HG03103 (cell line): ENCODE measurements around the gene FGD3.

Experiments
- ATAC-seq: cut with Tn5 transposase; IDR thresholded peaks from one replicate; pipeline ENCODE4 v1.9.1; 2021; ENCODE audit warnings: low read depth; ENCODE audit not compliant: unreplicated experiment

The FGD3 gene

DNA sequence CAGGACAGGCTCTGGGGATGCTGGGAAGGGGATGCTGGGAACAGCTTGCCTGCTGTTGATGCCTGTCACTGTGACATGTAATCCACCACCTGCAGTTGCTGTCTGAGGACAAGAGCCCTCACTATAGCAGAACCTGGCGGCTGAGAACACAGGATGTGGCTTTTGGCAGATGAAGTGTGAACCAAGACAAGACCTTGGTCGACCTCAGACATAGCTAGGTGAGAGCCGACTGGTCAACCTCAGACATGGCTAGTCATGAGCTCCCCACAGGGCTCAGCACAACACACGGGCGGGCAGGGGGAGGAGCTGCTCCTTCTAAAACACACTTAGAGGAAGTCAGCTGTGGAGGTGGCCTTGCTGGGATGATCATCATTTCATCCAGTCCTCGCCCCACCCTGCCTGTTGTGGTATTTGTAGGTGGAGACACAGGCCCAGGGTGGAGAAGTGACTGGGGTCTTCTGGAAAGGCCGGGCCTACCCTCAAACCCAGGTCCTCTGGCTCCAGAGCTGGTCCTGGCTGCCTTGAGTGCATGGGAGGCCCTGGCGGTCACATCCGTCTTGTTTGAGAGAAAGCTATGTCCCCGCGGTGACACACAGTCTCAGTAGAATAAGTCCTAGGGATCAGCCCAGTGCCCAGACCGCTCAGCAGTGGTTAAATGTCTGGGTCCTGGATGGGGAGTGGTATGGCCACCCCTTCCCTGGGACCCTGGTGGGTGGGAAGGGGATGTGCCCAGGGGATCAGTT lies 117.2 kb downstream of the FGD3 start:
- peak; percentile 90 for ATAC-seq

DNA sequence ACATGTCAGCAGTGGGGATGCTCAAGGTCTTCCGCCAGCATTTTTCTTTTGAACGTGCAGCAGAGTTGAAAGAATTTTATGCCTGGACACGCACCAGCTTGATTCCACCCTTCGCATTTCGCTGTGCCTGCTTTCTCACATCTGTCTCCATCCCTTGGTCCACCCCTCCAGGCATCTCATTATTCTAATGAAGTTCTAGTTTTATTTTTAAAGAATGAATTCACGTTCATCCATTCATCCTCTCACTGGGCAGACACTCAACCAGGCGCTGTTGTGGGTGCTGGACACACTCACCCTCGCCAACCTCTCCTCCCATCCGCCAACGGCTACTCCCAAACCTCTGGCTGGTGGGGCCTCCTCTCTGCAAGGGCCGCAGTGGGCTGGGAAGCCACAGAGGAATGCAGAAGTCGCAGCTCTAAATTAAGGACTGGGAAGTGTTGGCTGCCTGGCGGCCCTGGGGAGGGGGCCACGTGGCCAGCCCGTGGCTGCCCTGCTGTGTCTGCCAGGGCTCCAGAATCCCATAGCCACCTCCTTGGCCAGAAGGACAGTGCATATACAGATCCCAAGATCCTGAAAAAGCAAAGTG lies 117.9 kb downstream of the FGD3 start:
- ATAC-seq = no peak

DNA sequence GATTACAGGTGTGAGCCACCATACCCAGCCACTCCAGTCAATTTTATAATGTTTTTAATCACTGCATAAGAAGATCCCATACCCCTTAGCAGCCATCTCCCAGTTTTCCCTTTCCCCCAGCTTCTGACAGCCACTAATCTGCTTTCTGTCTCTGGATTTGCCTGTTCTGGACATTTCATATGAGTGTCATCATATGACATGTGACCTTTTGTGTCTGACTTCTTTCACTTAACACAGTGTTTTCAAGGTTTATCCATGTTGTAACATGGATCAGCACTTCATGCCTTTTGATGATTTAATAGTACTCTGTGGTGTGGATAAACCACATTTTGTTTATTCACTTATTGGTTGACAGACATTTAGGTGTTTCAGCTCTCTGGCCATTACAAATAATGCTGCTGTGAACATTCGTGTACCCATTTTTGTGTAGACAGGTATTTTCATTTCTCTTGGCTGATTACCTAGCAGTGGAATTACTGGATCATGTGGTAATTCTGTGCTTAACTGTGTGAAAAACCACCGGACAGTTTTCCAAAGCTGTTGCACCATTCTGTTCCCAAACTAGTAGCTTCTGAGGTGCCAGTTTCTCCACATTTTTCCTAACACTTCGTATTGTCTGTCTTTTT lies 119.8 kb downstream of the FGD3 start:
- no peak for ATAC-seq

DNA sequence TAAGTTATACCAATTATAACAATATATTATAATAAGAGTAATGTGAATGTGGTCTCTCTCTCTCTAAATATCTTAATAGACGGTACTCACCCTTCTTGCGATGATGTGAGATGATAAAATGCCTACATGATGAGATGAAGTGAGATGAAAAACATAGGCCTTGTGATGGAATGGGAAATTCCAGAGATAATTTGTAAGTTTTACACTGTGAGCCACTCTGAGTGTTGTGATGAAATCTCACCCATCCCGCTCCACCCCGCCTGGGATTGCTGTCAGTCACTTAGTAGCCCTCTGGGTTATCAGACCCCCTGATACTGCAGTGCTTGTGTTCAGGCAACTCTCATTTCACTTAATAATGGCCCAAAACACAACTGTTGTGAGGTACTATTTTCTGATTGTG lies 121.6 kb downstream of the FGD3 start:
- ATAC-seq = no peak

DNA sequence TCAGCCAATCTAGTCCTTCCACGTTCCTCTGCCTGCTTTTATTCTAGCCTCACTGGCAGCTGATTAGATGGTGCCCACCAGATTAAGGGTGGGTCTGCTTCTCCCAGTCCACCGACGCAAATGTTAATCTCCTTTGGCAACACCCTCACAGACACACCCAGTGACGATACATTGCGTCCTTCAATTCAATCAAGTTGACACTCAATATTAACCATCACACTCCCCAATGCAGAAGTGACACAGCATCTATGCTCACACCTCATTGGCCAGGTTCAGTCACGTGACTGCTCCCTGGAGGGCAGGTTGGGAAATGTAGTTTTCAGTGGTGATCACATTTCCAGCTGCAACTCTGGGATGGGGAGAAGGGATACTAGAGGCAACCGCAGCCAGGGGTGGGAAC lies 124.1 kb downstream of the FGD3 start:
- ATAC-seq = no peak

DNA sequence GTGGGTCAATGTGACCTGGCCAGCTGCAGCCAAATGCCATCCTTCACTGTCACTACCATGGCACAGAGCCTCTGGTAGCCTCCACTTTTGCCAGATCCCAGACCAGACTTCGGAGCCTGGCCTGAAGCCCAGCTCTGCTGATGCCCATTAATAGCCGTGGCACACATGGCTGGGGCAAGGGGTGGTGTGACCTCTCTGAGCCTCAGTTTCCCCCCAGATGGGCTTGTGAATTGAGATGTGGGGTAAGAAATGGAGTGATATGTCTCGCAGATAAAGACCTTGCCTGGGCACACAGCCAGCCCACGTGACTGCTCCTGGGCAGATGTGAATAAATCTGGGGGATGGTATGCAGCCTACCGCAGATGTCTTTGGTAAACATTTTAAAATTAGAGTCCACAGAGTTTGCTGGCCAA lies 125.1 kb downstream of the FGD3 start:
- ATAC-seq = no peak

DNA sequence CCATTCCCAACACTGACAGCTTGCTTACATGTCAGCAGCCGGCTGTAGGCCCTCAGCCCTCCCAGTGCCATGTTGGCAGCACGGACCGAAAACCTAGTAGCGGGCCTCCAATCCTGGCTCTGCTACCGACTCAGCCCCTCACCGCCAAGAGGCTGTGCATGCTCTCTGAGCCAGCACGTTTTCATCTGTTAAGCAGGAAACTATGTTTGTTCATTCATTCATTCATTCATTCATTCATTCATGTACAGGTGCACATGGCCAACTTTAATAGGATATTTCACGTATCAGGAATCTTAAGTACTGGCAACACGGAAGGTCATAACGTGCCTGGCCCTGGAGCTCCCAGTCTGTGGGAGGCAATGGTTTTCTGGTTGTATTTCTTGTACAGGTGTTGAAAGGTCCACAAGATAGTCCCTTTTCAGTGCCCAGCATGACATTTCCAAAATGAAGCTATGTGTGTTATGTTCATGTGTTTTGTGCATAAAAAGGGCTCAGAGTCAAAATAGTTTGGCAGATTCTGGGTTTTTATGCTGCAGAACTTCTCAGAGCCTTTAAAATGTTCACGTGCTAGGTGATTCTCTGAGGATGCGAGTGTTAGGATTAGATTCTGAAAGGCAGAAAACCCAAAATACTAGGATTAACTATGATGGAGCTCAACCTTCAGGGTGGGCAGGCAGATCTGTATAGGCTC lies 128.9 kb downstream of the FGD3 start:
- ATAC-seq = no peak

DNA sequence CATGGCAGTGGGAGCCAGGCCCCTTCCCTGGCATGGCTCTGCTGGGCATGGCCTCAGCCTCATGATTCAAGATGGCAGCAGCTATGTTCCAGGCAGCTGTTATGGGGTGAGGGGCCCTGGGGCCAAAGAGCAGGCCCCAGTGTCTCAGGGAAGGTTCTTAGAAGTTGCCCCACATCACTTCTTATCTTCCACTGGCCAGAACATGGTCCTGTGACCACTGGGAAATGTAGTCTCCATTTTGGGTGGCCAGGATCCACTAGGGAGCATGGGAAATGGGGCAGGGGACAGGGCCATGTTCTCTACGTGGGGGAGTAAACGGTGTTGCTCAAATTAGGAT lies 129.4 kb downstream of the FGD3 start:
- ATAC-seq = no peak

DNA sequence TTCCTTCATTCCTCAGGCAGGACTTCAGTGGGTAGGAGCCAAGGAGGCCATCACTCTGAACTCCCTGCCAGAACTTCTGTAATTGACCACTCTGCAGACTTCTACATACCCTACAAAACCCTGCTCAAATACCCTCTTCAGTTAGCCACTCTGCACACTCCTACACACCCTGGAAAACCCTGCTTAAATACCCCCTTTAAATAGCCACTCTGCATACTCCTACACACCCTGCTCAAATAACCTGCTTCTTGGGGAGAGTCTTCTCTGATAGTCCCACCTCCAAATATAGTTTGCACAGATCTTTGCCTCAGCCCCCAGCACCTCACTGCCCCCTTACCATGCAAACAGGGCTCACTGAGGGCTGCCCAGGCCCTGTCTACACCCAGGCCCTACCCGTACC lies 130.0 kb downstream of the FGD3 start:
- no peak for ATAC-seq

DNA sequence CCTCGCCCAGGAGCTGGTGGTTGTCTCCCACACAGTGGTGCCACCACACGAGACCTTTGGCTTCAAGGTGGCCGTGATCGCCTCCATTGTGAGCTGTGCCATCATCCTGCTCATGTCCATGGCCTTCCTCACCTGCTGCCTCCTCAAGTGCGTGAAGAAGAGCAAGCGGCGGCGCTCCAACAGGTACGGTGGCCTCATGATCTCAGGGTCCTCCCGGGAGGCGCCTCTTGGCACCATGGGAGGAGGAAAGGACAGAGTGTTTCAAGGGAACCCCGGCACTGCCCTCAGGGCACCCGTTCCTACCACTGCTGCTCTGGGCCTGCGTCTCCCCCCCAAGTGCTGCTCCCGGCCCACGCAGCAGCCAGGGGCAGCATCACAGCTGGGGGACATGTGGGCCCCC lies 130.5 kb downstream of the FGD3 start:
- ATAC-seq = no peak

DNA sequence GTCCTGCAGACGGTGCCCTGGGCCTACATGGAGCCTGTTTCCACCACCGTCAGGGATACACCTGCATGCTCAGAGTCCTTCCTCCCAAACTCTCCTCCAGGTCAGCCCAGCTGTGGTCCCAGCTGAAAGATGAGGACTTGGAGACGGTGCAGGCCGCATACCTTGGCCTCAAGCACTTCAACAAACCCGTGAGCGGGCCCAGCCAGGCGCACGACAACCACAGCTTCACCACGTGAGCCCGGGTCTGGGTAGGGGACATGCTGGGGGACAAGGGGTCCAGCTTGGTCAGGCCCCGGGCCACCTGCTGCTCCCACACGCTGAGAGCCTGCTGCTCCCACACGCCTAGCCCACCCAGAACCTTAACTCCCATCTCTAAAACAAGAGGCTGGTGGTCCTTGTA lies 132.0 kb downstream of the FGD3 start:
- ATAC-seq = no peak

DNA sequence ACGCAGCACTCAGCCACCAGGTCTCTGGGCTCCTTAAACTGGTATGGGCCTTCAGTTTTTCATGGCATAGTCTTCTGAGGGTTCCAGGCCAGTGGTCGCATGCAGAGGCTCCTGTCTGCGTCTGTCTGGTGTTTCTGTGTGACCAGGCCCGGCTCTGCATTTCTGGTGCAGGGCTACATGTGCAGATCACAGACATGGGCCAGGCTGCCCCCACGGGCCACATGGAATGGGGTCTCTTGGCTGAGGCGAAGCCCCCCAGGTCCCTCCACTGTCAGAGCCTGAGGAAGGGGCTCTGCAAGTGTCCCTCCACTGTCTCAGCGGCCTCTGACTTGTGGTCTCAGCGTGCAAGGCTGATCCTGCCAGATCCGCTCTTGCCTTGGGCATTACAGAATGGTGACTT lies 133.1 kb downstream of the FGD3 start:
- ATAC-seq = no peak

DNA sequence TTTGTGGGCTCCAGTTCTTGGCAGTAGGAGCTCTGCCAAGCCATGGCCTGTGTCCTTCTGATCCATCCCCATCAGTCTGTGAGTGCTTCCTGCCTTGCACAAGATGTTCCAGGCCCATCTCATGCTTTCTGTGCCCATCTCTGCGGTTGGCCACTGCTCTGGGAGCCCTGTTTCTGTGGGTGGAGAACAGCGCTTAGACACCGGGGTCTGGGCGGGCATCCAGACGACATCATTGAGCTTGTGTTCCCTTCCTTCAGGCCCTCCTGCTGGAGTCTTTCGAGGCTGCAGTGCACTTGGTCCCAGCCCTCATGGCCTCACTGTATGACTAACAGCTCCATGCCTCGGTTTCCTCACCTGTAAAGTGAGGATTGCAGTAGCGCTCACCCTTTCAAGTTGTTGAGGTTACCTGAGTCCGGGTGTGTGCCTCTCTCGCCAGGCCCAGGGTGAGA lies 133.8 kb downstream of the FGD3 start:
- no peak for ATAC-seq

DNA sequence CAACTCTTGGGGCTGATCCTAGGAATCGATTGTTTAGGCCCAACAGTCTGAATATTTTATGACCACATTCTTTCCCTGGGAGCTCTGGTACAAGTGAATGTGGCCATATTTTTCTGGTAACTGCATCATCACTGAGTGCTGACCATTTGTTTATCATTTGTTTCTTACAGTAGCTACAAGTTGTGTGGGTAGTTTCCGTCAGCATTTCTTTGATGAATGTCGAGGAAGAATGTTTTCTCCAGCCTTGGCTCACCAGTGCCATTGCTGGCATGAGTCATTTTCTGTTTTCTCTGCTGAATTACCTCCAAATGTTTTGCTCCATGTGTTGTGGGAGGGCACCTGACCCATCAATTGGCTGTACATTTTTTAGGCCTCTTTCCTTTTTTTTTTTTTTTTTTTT lies 134.6 kb downstream of the FGD3 start:
- ATAC-seq = no peak

DNA sequence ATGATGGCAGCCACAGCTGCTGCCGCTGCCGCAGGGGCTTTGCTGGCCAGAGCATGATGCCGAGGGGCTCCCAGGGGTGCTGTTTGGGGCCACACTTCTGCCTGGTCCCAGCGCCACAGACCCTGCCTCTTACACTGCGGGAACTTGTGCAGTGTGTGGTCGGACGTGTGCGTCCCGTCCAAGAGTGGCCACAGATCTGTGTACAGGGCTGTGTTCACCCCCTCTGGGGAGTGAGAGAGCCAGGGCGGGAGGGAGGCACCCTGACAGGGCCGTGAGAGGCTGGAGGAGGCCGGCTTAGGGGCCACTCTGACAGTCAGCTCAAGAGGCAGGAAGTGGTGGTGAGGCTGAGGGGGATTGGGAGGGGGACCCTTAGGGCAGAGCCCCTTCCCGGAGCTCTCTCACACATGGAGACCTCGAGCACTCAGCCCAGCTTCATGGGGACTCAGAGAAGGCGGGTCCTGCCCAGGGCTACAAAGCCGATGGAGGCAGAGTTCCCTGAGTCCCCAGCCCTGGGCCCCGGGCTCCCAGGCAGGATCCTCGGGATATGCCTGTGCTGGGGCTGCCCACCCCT lies 135.6 kb downstream of the FGD3 start:
- no peak for ATAC-seq

DNA sequence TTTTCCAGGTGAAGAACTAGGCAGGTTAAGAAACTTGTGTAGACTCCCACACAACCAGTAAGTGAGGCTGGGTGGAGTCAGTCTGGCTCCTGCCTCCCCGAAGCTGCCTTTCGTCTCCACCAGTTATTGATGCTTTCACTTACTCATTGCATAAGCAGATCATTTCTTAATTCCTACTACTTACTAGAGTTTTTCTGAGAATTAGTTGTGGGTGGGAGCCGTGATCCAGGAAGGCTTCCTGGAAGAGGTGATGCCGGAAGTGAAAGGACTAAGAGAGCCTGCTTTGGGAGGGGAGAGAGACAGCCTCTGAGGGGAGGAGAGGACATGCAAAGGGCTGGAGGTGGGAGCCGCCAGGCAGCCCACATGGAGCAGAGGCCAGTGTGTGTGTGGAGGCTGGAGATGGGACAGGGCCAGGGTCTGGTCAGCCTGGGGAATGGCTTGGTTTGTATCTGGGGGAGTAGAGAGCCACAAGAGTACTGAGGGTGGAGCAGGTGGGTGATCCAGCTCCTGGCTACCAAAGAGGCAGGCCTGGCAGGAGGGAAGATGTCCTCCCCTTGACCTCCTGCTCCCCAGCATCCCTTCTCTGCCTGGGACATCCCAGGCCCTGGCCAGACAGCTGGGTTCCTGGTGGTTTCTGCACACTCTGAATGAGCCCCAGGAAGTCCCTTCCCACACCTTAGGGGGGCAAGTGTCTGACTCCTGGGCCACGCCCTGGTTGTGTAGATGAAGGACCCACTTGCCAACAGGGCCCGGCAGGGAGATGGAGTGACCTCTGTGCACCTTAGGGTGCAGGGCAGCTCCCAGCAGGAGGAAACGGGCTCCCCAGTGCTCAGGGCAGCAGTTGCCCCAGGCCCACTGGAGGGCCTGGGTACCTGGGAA lies 136.5 kb downstream of the FGD3 start:
- ATAC-seq = no peak

DNA sequence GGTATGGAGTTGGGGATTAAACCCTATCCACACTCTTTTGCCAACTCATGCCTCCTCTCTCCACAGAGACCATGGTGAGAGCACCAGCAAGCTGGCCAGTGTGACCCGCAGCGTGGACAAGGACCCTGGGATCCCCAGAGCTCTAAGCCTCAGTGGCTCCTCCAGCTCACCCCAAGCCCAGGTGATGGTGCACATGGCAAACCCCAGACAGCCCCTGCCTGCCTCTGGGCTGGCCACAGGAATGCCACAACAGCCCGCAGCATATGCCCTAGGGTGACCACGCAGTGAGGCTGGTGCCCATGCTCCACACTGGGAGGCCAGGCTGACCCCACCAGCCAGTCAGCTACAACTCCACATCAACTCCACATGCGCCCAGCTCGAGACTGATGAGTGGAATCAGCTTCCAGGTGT lies 137.2 kb downstream of the FGD3 start:
- ATAC-seq = no peak

DNA sequence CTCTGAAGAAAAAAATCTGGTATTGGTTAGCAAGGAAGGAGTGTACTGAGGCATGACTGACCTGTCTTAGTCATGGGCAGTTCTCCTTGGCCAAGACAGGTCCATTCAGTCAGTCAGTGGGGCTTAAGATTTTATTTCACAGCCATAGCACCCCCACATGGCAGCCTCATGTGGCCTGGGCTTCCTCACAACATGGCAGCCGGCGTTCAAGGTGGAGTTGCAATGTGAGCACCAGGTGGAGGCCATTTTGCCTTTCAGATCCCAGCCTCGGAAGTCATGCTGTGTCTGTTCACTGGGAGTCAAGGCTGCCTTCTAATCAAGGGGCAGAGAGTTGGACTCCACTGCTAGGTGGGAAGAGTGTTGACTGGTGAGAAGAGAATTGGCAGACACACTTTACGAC lies 138.4 kb downstream of the FGD3 start:
- ATAC-seq = no peak
